Measurements from ENCODE around the gene EXOC4.

Gene EXOC4

DNA sequence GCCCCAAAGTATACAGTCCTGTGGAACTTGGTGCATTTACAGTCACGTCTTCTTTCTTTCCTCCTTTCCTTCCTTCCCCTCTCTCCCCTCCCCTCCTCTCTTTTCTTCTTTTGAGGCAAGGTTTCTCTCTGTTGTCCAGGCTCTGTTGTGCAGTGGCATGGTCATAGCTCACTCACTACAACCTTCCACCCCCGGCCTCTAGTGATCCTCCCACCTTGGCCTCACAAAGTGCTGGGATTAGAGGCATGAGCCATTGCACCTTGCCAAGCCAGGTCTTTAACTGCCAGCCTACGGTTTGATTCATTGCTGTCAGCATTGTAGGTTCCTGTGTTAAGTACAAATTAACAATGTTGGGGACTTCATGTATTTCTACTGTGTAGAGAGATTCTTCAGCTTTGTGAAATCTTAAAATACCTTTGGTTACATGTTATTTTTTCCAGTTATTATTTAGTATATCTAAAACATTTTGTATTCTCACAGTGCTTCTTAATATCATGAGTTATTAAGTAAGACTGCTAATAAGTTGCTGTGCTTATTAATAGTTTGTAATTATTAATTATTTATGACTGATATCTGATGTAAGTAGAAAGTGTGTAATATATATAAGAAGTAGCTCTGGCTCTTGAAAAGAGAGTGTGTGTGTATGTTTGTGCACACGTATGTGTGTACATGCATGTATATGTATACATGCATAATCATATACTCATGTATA is 320.8 kb downstream of the EXOC4 start:
- no peak for DNase-seq (ENCODE audit: low read depth)

DNA sequence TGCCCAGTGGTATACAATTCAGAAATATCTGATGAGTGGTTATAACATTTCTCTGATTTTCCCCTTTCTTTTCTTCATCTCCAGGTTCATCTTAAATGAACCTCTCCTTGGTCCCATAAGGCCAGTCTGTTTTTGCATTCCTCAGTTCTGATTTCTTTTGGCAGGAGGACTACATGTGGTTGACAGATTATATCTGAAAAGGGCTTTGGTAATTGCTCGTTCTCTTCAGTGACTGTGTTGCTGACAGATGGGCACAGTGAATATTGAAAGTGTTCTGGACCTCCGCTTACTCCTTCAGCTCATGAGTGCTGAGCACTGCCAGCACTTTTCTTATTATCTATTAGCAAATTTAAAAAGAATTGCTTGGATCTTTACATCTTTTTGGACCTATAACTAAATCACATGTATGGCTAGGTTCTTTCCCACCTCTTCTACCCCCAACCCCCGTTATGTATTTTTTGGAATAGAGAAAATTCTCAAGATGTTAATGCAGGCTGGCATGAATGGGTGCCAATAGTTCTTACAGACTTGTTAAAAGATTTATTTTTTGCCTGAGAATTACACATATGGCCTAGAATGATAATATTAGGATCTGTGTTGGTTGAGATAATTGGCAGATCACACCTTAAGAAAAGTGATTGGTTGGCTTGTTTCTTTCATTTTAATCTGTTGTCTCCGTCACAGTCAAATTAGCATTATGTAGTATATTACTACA is 323.0 kb downstream of the EXOC4 start:
- DNase-seq (ENCODE audit: low read depth): no peak

DNA sequence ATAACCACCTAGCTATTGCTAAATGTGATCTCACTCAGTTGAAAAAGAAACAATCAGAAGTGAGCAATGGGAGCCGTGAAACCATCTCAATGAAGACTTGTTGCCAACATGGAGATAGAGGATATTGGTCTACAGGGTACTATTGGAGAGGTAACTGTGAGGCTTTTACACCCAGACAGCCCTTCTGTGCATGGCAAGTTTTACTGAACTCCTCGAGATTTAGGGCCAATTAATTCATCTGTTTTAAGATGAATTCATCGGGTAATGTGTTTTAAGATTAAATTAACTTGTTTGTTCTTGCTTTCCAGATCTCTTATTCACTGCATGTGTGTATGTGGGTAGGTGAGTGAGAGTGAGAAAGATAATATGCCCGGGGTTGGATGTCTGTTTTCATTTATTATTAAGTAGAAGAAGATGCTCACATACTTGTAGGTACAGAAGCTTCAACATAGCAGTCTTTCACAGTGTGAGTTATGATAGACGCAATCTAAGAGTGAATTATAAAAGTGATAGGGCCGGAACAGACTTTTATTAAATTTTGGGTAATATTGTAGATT is 323.8 kb downstream of the EXOC4 start:
- DNase-seq (ENCODE audit: low read depth): no peak

DNA sequence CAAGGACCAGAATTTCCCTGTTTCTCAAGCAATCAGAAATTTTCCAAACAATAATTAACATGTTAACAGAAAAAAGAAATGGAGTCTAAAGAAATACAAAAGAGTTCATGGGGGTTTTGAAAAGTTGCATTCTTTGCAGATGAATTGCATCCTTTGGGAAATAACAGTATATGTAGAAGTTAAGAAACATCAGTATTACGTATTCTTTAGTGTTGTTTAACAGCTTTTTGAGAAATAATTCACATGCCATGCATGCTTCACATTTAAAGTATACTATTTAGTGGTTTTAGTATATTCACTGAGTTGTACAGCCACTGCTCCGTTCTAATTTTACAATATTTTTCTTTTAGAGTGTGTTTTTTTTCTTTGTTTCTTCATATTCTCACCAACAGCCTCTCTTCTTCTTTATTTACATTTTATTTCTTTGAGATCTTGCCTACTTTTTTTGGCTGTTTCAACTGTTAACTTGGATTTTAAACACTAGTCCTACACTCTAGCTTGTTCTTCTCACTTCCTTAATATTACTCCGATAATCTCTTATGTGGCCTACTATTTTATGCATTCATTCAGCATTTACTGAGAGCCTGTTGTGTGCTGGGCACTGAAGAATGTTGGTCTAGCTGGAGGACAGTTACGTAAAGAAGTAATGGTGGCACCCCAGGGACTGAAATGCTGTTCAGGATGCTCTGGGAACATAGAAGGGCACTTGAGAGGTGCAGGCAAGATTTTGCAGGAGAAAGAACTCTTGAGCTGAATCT is 330.1 kb downstream of the EXOC4 start:
- peak; percentile 84 for DNase-seq (ENCODE audit: low read depth)

DNA sequence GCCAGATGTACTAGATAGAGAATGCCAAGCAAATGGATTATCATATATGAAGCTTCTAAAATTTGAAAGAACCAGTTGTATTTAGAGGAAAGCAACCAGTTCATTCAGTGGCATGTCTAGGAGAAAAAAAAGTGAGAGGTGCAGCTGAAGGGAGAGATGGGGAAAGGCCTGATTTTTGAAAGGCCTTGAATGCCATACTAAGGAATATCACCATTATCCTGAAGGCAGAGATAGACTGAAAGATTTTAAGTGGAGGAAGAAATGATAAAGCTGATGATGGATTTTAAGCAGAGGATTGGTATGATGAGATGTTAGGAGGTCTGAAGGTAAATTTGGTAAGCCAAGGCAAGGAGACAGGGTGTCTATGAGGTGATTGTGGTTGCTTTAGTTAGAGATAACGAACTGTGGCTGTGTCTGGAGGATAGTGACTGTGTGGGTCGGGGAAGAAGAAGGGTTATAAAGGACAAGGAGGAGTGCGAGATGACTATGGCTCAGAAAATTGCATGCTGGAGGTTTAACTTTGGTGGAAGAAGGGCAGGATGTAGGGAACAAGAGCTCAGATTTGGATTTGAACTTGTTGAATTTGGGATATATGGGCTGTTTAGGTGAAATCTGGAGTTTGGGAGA is 330.8 kb downstream of the EXOC4 start:
- DNase-seq (ENCODE audit: low read depth): no peak

DNA sequence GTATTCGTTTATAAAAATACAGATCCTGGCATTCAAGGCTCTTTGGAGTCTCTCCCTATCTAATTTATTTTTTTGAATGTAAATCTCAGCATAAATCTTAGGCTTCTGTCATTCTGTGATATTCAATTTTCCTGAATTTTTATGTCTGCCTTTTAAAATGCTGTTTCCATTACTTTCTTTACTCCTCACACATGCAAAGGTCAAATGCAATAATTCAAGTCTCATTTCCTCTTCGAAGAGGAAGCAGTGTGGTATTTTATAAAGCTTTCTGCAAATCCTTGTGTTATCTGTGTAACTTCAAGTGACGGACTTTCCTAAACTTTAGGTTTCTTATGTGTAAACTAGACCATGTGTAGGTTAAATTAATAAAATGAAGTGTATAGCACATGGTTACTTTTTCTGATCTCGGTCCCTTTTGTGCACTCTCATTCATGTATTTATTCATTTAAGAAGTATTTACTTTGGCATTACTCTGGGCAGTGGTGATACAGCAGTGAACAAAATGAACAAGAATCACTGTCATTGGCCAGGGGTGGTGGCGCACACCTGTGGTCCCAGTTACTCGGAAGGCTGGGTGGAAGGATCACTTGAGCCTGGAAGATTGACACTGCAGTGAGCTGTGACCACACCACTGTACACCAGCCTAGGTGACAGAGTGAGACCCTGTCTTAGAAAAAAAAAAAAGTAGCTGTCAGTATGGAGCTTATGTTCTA is 332.2 kb downstream of the EXOC4 start:
- no peak for DNase-seq (ENCODE audit: low read depth)

DNA sequence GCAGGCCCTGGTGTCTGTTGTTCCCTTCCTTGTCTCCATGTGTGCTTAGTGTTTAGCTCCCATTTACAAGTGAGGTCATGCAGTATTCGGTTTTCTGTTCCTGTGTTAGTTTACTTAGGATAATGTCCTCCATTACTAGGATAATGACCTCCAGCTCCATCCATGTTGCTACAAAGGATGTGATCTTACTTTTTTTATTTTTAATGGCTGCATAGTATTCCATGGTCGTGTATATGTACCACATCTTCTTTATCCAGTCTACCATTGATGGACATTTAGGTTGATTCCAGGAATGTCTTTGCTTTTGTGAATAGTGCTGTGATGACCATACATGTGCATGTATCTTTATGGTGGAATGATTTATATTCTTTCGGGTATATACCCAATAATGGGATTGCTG is 333.4 kb downstream of the EXOC4 start:
- no peak for DNase-seq (ENCODE audit: low read depth)

DNA sequence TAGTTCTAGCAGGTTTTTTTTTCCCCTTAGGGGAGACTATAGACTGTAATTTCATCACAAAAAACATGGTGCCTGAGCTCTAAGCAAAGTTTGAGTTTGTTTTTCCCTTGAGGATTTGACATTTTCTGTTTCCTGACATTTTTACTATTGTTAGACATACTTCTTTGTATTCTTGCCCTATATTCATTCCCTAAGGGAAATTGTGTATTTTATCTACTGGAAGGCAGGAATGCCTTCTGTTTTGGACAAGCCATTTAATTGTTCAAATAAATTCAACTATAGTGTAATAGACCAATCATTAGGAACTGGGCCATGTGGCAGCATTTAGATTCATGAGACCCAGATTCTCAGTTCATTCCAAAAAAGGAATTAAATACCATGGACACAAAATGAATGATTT is 335.0 kb downstream of the EXOC4 start:
- no peak for DNase-seq (ENCODE audit: low read depth)

DNA sequence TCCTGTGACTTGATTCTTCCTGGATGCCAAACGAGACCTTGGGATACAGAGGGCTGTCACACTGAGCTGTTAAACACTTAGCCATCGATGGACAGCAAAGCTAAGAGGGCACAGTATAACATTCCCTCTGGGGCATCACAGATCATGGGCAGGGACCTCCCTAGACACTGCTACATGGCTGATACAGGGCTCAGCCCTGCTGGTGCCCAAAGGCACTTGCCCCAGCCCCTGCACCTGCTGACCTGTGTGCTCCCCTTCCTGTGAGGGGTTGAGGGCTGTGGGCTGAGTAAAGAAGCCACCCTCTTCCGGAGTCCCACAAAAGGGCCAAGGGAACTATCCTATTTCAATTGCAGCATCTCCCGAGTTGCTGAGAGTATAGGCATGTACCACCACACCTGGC is 337.9 kb downstream of the EXOC4 start:
- DNase-seq (ENCODE audit: low read depth): no peak

DNA sequence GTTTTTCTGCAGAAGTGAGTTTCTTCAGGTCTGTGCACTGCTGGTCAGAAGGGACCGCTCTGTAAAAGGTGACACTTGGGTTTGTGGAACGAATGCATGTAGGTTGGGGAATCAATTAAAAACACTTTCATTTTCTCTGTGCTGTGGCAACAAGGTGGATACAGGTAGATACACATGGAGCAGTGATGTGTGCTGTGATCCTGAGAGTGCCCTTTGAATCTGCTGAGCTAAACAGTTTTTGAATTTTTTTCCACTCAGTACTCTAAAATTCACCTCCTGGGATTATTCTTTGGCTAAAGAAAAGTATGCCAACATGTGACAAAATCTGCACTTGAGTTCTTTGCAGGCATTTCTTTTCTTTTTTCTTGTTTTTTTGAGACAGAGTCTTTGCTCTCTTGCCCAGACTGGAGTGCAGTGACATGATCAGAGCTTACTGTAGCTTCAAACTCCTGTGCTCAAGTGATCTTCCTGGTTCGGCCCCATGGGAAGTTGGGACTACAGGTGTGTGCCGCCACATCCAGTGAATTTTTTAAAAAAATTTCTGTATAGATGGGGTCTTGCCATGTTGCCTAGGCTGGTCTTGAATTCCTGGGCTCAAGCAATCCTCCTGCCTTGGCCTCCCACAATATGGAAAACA is 338.9 kb downstream of the EXOC4 start:
- DNase-seq (ENCODE audit: low read depth): no peak

DNA sequence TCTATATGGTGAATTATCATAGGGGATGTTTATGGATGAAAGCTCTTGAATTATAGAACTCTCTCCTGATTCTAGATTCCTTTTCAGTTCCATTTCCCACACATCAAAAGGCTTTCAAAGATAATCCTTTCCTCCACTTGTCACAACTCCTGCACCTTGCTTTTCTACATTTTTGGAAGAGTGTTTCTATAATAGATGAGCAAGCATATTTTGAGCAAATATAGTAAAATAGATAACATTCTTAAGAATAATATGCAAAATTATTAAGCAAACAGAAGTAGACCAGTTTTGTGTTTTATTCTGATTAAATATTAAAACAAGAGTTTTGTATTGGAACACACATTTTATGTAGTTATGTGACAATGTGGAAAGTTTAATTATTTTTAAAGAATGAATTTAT is 340.7 kb downstream of the EXOC4 start:
- DNase-seq (ENCODE audit: low read depth): no peak

DNA sequence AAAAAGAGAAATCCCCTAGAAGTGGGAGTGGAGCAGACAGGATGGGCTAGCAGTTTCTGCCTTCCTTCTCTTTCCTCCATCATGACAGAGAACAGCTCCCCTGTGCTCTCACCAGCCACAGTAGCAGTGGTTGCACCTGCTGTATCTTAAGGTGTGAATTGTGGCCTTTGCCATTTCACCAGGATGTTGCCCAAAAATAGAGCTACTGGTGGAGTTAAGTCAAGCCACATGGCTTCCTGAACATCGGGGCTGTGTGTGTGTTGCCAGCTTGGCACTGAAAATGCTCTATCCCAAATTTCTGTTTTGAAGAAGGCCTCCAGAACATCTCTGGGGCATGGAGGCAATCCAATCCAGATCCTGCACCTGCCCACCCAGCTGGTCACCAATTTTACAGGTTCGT is 348.7 kb downstream of the EXOC4 start:
- no peak for DNase-seq (ENCODE audit: low read depth)

DNA sequence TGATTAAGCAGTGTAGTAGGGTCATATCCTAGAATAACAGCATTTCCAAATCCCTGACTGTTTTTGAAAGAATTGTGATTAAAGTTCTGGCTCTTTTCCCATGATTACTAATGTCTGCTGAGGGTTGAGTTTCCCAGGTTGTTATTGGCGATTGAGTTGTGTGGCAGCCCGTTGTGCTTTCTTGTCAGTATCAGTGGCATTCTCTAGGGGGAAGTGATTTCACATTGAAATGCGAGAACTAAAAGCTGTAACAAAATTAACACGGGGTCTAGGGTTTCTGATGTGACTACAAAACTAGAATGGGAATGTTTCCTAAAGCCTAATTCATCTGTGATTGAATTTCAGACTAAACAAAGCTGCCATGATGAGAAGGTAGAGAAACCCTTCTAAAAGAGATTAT is 349.4 kb downstream of the EXOC4 start:
- DNase-seq (ENCODE audit: low read depth): peak; percentile 16

DNA sequence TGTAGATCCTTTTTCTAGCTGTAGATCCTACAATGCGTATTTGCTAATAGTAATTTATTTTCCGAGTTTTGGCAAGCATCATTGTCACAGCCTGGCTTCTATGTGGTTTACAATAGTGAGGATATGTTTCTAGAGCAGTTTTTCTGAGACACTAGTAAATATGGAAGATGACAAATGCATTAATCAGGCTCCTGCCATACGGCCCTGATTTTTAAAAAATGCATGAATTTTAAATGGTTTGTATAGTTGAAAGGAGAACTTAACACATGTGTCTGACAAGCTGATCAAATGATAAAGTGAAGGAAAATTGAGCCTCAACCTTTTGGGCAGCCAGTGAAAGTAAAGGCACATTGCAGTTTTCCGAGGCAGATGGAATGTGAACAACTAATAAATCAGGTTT is 354.1 kb downstream of the EXOC4 start:
- DNase-seq (ENCODE audit: low read depth): no peak

DNA sequence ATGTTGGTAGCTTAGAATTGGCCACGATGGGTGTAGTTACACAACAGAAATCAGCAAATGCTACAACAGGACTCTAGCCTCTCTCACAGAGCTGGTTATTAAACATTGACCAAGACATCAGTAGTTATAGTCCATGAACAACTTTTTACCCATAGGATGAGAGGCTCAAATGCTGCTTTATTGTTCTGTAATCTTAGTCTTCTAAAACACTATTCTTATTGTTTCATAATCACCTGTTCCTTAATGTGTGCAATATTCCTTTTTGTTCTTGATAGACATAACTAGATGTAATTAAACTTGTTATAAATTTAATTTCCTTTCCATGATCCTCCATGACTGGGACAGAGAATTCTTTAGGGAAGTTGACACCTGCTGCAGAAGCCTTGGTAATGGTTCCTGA is 356.9 kb downstream of the EXOC4 start:
- DNase-seq (ENCODE audit: low read depth): no peak

DNA sequence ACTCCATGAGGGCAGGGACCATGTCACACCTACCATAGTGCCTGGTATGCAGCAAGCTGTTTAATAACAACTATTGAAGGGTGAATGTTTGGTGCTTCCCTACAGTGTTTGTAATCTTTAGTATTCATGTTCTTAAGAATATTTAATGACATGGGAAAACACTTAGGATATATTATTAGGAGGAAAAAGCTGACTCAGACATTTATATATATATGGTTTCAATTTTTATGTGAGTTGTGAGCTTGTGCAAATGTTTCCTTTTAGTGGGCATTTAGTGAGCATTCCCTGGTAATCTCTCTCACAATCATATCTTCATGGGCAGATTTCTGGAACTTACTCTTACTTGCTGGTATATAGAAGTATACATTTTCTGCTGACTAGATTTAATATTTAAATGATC is 359.1 kb downstream of the EXOC4 start:
- no peak for DNase-seq (ENCODE audit: low read depth)

DNA sequence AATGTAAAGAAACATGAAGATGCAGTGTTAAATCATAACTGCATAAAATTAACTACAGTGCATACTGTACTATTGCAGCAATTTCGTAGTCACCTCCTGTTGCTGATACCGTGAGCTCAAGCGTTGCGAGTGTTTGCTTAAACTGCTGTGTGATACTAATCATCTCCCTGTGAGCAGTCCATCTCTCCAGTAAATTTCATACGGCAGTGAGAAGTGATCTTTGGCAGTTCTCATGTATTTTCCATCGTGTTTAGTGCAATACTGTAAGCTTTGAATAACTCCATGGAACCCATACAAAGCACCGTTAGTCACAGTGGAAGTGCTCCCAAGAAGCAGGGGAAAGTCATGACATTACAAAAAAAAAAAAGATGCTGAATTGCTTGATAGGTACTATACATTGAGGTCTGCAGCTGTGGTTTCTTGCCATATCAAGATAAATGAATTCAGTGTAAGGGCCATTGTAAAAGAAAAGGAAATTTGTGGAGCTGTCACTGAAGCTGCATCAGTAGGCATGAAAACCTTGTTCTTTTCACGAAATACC is 360.4 kb downstream of the EXOC4 start:
- no peak for DNase-seq (ENCODE audit: low read depth)

DNA sequence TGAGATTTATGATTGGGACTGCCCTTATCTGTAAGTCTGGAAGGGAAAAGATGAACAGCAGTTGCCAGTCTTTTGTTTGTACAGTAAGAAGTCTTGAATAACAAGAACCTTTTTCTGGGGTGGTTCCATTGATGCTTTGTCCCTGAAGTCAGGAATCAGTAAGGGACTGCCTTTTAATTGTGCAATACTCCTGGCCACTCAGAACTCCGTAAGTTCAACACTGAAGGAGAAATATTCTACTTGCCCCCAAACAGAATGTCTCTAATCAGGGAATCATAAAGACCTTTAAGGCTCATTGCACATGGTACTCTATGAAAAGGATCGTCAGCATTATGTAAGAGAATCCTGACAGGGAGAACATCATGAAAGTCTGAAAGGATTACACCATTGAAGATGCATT is 361.4 kb downstream of the EXOC4 start:
- no peak for DNase-seq (ENCODE audit: low read depth)

DNA sequence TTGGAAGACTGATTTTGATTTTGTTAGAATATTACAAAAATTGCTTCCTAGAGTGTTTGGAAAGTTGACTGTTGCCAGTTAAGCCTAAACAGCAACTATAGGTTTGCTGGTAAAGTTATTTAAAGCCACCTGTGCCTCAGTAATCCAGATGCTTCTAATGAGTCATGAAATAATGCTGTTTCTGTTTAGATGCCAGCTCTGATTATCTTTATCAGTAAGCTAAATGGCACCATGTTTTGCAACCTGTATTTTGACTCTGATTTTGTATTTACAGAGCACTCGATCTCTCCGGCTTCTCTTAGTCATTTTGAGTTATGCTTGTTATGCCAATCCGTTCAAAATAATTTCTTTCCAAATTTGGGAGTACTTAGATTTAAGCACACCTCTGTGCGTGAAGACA is 366.1 kb downstream of the EXOC4 start:
- DNase-seq (ENCODE audit: low read depth): no peak

DNA sequence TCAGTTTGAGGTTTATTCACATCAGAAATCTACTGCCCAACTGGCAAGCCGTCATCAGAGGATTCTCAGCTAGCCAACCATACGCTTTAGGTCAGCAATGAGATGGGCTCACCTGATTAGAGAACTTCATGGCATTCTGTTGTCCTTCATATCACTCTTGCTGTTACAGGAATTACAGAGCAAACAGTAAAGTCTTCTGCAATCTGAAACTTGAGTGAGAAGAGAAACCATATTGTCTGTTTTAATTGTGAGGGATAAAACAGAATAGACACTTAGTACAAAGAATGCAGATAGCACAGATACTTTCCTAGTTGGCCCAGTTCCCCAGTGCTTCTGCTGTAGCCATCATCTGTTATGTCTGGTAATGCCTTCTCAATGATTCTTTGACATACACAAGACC is 366.6 kb downstream of the EXOC4 start:
- no peak for DNase-seq (ENCODE audit: low read depth)

DNA sequence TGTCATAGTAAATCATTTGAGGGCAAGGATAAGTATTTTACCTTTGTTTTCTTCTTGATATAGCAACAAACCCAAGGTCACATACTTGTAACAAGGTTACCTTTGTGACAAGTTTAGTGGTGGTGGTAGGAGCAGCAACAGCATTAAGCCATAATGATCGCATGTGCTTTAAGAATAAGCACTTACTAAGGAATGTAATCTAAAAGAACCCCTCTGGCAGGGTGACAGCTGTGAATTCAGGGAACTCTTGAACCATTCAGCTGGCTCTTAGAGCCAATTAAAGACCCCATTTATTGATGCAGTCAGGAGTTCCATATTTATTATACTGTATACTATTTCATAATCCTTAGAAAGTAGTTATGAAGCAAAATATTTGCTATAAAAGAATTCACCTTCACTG is 370.8 kb downstream of the EXOC4 start:
- no peak for DNase-seq (ENCODE audit: low read depth)
